Measurements from ENCODE around the gene NBPF1. TPM values are rescaled to one million over a fixed set of nuclear protein-coding genes. Genes with fewer than 3 reads are reported as not detected.
"Not testable (repeated sequence)": the region's sequence is repeated elsewhere in the genome, so short reads cannot be mapped to it uniquely, and the experiment has no call there.

The NBPF1 gene
- total RNA-seq, 1 donor from 2014 or later = 50.6 TPM

- not testable (repeated sequence) for H3K27me3 ChIP-seq (ENCODE audit: control insufficient read depth, insufficient read depth, low read length); H3K36me3 ChIP-seq (ENCODE audit: control insufficient read depth, insufficient read depth, low read length); H3K4me3 ChIP-seq (ENCODE audit: low read depth, low read length); DNase-seq (ENCODE audit: low read depth)
Measured at GRCh38 chr1:16645271-16646060, 32.1 kb upstream of the NBPF1 start.

- H3K36me3 ChIP-seq (ENCODE audit: control insufficient read depth, insufficient read depth, low read length); H3K27me3 ChIP-seq (ENCODE audit: control insufficient read depth, insufficient read depth, low read length): not testable (repeated sequence)
- peak; percentile 55 for TF ChIP-seq CTCF (IDR thresholded peaks at IDR 0.05; ENCODE audit: insufficient read depth, low read length, poor library complexity, severe bottlenecking)
- peak; percentile 79 for DNase-seq (ENCODE audit: low read depth)
- H3K4me3 ChIP-seq (ENCODE audit: low read depth, low read length) = peak overlapping the region; percentile 67
Measured at GRCh38 chr1:16644482-16645270, 31.3 kb upstream of the NBPF1 start.

GRCh38 chr1:16644193-16644481 is 30.8 kb upstream of the NBPF1 start:
- Histone ChIP-seq H3K27me3 (ENCODE audit: control insufficient read depth, insufficient read depth, low read length) (peaks cover 5% of the 10 kb centered on the region), H3K4me3 (ENCODE audit: low read depth, low read length) (peak overlapping the region; percentile 67), H3K36me3 (ENCODE audit: control insufficient read depth, insufficient read depth, low read length) (no peaks in the 10 kb centered on the region)
- DNase-seq (ENCODE audit: low read depth) = no peak
- no peak for TF ChIP-seq CTCF (IDR thresholded peaks at IDR 0.05; ENCODE audit: insufficient read depth, low read length, poor library complexity, severe bottlenecking)

- DNase-seq (ENCODE audit: low read depth); H3K27me3 ChIP-seq (ENCODE audit: control insufficient read depth, insufficient read depth, low read length); H3K36me3 ChIP-seq (ENCODE audit: control insufficient read depth, insufficient read depth, low read length): not testable (repeated sequence)
- H3K4me3 ChIP-seq (ENCODE audit: low read depth, low read length) = peak overlapping the region; percentile 67
Measured at GRCh38 chr1:16643476-16644192, 30.3 kb upstream of the NBPF1 start.

- not testable (repeated sequence) for H3K4me3 ChIP-seq (ENCODE audit: low read depth, low read length); H3K27me3 ChIP-seq (ENCODE audit: control insufficient read depth, insufficient read depth, low read length); H3K36me3 ChIP-seq (ENCODE audit: control insufficient read depth, insufficient read depth, low read length); DNase-seq (ENCODE audit: low read depth)
Measured at GRCh38 chr1:16643001-16643411, 29.6 kb upstream of the NBPF1 start.

- H3K36me3 ChIP-seq (ENCODE audit: control insufficient read depth, insufficient read depth, low read length); H3K27me3 ChIP-seq (ENCODE audit: control insufficient read depth, insufficient read depth, low read length); DNase-seq (ENCODE audit: low read depth); H3K4me3 ChIP-seq (ENCODE audit: low read depth, low read length): not testable (repeated sequence)
Measured at GRCh38 chr1:16642025-16642966, 28.9 kb upstream of the NBPF1 start.

GRCh38 chr1:16641159-16641975 is 28.0 kb upstream of the NBPF1 start:
- H3K4me3 ChIP-seq (ENCODE audit: low read depth, low read length); DNase-seq (ENCODE audit: low read depth); H3K27me3 ChIP-seq (ENCODE audit: control insufficient read depth, insufficient read depth, low read length); H3K36me3 ChIP-seq (ENCODE audit: control insufficient read depth, insufficient read depth, low read length): not testable (repeated sequence)

GRCh38 chr1:16639091-16640031 is 26.0 kb upstream of the NBPF1 start:
- not testable (repeated sequence) for DNase-seq (ENCODE audit: low read depth); H3K4me3 ChIP-seq (ENCODE audit: low read depth, low read length); H3K36me3 ChIP-seq (ENCODE audit: control insufficient read depth, insufficient read depth, low read length); H3K27me3 ChIP-seq (ENCODE audit: control insufficient read depth, insufficient read depth, low read length)

- not testable (repeated sequence) for H3K4me3 ChIP-seq (ENCODE audit: low read depth, low read length); H3K27me3 ChIP-seq (ENCODE audit: control insufficient read depth, insufficient read depth, low read length); H3K36me3 ChIP-seq (ENCODE audit: control insufficient read depth, insufficient read depth, low read length); DNase-seq (ENCODE audit: low read depth)
Measured at GRCh38 chr1:16637941-16638778, 24.8 kb upstream of the NBPF1 start.
